Astrocyte of the hippocampus (primary cell): ENCODE results near the gene TOM1L2.
"Not testable (repeated sequence)": the region's sequence is repeated elsewhere in the genome, so short reads cannot be mapped to it uniquely, and the experiment has no call there.

Source experiments
- DNase-seq: peaks from one replicate; pipeline ENCODE4 v3.0.0; 2011; ENCODE audit warnings: low read depth, low spot score

The TOM1L2 gene

GRCh38 chr17:17970699-17971430 is 1.3 kb downstream of the TOM1L2 start:
- DNase-seq, result no peak

- no peak for DNase-seq
Measured at GRCh38 chr17:17966399-17966798, 5.8 kb downstream of the TOM1L2 start.

GRCh38 chr17:17965152-17965721 is 7.0 kb downstream of the TOM1L2 start:
- DNase-seq, result no peak

GRCh38 chr17:17964710-17965109 is 7.5 kb downstream of the TOM1L2 start:
- no peak for DNase-seq

GRCh38 chr17:17963694-17964436 is 8.3 kb downstream of the TOM1L2 start:
- DNase-seq, result no peak

- no peak for DNase-seq
Measured at GRCh38 chr17:17963066-17963465, 9.1 kb downstream of the TOM1L2 start.

- no peak for DNase-seq
Measured at GRCh38 chr17:17960500-17961030, 11.6 kb downstream of the TOM1L2 start.

- peak; percentile 67 for DNase-seq
Measured at GRCh38 chr17:17959520-17960361, 12.5 kb downstream of the TOM1L2 start.

GRCh38 chr17:17958982-17959381 is 13.2 kb downstream of the TOM1L2 start:
- DNase-seq, result no peak

GRCh38 chr17:17957584-17957916 is 14.7 kb downstream of the TOM1L2 start:
- no peak for DNase-seq

- not testable (repeated sequence) for DNase-seq
Measured at GRCh38 chr17:17955790-17956341, 16.3 kb downstream of the TOM1L2 start.

GRCh38 chr17:17954079-17954478 is 18.1 kb downstream of the TOM1L2 start:
- DNase-seq, result no peak

- no peak for DNase-seq
Measured at GRCh38 chr17:17952691-17953090, 19.5 kb downstream of the TOM1L2 start.

GRCh38 chr17:17951524-17951923 is 20.7 kb downstream of the TOM1L2 start:
- DNase-seq, result no peak

GRCh38 chr17:17950806-17951205 is 21.4 kb downstream of the TOM1L2 start:
- no peak for DNase-seq

GRCh38 chr17:17950347-17950746 is 21.9 kb downstream of the TOM1L2 start:
- DNase-seq, result no peak

- DNase-seq, result no peak
Measured at GRCh38 chr17:17947966-17948365, 24.2 kb downstream of the TOM1L2 start.

- DNase-seq, result no peak
Measured at GRCh38 chr17:17947309-17947708, 24.9 kb downstream of the TOM1L2 start.

GRCh38 chr17:17946093-17946492 is 26.1 kb downstream of the TOM1L2 start:
- no peak for DNase-seq

GRCh38 chr17:17944743-17945142 is 27.5 kb downstream of the TOM1L2 start:
- DNase-seq, result no peak

GRCh38 chr17:17944242-17944641 is 28.0 kb downstream of the TOM1L2 start:
- no peak for DNase-seq
